Measurements from ENCODE around the gene CCNG2.

Gene CCNG2

DNA sequence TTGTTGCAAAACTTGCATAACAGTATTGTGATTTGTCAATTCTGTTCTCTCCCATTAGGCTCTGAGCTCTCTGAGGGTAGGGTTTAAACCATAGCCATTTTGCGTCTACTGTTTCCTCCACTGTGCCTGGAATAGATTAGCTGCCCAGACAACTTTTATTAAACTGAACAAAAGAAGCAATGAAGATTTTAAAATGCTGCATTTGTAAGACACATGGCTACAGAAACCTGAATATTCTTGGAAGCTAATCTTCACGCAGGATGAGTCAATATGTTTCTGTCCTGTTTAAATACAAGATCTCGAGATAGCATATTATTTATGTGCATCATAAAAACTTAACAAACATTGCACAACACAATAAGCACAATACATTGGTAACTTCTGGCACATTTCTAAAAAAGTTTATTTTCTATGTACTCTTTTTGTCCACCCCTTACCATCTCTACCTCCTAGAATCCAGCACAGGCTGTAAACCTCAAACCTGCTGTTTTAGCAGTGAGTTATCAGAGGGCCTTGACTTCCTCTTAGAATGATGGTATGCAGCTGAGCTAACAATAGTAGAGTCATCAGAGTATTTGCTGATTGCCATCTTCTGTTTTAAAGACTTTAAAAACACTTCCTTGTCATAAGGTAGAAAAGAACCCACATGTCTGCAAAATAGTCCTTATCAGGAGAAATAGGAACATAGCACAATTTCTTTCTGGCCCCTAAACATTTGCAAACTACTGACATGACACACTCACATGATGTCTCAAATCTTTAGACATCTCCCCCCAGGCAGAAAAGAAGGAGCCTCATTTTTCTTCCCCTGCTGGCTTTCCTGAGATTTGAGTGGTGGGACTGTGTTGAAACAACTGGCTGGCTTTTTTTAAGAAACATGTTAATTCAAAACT is 10.6 kb upstream of the CCNG2 start:
- Histone ChIP-seq H3K4me2 (ENCODE audit: low read depth, low read length) (peak overlapping the region; percentile 33; the same call in 1 of the 2 replicates), H3K79me2 (ENCODE audit: low read length) (no peaks in the 10 kb centered on the region), H3K9ac (ENCODE audit: low read length) (no peak overlapping the region), H3F3A (ENCODE audit: insufficient read depth, low read length) (peaks cover 9% of the 10 kb centered on the region; the same call in 1 of the 2 replicates), H3K36me3 (replicated peaks; ENCODE audit: insufficient read depth, low read length) (no peaks in the 10 kb centered on the region), H3K9me3 (replicated peaks; ENCODE audit: insufficient read depth, low read length) (no peaks in the 10 kb centered on the region), H4K20me1 (ENCODE audit: insufficient read depth, low read length) (no peaks in the 10 kb centered on the region), H3K9me2 (replicated peaks; ENCODE audit: insufficient read depth, low read length) (no peaks in the 10 kb centered on the region), H3K27ac (ENCODE audit: low read length) (peak overlapping the region; percentile 17; the same call in 1 of the 2 replicates), H3K4me3 (ENCODE audit: low read length) (no peak overlapping the region), H2AFZ (ENCODE audit: low read length) (peak overlapping the region; percentile 37), H3K27me3 (replicated peaks; ENCODE audit: insufficient read depth, low read length) (no peaks in the 10 kb centered on the region), H3K4me1 (ENCODE audit: low read length) (peaks cover 35% of the 10 kb centered on the region)
- DNase-seq: peak; percentile 42
- TF ChIP-seq EZH2 (optimal IDR thresholded peaks at IDR 0.05; ENCODE audit: low read depth, low read length): no peak
- no peak for TF ChIP-seq EZH2phosphoT487 (IDR thresholded peaks at IDR 0.05; ENCODE audit: low read length)
- TF ChIP-seq, protein P1, sequence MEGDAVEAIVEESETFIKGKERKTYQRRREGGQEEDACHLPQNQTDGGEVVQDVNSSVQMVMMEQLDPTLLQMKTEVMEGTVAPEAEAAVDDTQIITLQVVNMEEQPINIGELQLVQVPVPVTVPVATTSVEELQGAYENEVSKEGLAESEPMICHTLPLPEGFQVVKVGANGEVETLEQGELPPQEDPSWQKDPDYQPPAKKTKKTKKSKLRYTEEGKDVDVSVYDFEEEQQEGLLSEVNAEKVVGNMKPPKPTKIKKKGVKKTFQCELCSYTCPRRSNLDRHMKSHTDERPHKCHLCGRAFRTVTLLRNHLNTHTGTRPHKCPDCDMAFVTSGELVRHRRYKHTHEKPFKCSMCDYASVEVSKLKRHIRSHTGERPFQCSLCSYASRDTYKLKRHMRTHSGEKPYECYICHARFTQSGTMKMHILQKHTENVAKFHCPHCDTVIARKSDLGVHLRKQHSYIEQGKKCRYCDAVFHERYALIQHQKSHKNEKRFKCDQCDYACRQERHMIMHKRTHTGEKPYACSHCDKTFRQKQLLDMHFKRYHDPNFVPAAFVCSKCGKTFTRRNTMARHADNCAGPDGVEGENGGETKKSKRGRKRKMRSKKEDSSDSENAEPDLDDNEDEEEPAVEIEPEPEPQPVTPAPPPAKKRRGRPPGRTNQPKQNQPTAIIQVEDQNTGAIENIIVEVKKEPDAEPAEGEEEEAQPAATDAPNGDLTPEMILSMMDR (IDR thresholded peaks at IDR 0.05; ENCODE audit: low read length): no peak

GRCh38 chr4:77147079-77147782 is 9.8 kb upstream of the CCNG2 start:
- H3K4me1 ChIP-seq (ENCODE audit: low read length): peaks cover 30% of the 10 kb centered on the region
- H4K20me1 ChIP-seq (ENCODE audit: insufficient read depth, low read length): no peaks in the 10 kb centered on the region
- peak overlapping the region; percentile 17; the same call in 1 of the 2 replicates for H3K27ac ChIP-seq (ENCODE audit: low read length)
- no peaks in the 10 kb centered on the region for H3K9me3 ChIP-seq (replicated peaks; ENCODE audit: insufficient read depth, low read length)
- no peaks in the 10 kb centered on the region for H3K9me2 ChIP-seq (replicated peaks; ENCODE audit: insufficient read depth, low read length)
- H3K79me2 ChIP-seq (ENCODE audit: low read length): no peaks in the 10 kb centered on the region
- no peaks in the 10 kb centered on the region for H3K36me3 ChIP-seq (replicated peaks; ENCODE audit: insufficient read depth, low read length)
- H3K9ac ChIP-seq (ENCODE audit: low read length): no peak overlapping the region
- TF ChIP-seq EZH2phosphoT487 (IDR thresholded peaks at IDR 0.05; ENCODE audit: low read length) (no peak), EZH2 (optimal IDR thresholded peaks at IDR 0.05; ENCODE audit: low read depth, low read length) (no peak)
- TF ChIP-seq, protein P1 (IDR thresholded peaks at IDR 0.05; ENCODE audit: low read length): no peak
- no peak for DNase-seq
- H3K4me3 ChIP-seq (ENCODE audit: low read length): no peak overlapping the region
- peak overlapping the region; percentile 37 for H2AFZ ChIP-seq (ENCODE audit: low read length)
- peaks cover 7% of the 10 kb centered on the region; the same call in 1 of the 2 replicates for H3F3A ChIP-seq (ENCODE audit: insufficient read depth, low read length)
- no peak overlapping the region for H3K4me2 ChIP-seq (ENCODE audit: low read depth, low read length)
- no peaks in the 10 kb centered on the region for H3K27me3 ChIP-seq (replicated peaks; ENCODE audit: insufficient read depth, low read length)

DNA sequence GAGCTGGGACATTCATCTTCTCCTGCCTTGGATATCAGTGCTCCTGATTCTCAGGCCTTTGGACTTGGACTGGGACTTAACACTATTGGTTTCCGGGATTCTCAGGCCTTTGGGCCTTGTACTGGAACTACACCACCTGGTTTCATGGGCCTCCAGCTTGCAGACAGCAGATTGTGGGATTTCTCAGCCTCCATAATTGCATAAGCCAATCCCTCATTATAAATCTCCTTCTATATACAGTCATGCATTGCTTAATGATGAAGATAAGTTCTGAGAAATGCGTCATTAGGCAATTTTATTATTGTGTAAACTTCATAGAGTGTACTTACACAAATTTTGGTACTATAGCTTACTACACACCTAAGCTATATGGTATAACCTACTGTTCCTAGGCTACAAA is 8.9 kb upstream of the CCNG2 start:
- TF ChIP-seq, protein P1 (IDR thresholded peaks at IDR 0.05; ENCODE audit: low read length): no peak
- TF ChIP-seq EZH2 (optimal IDR thresholded peaks at IDR 0.05; ENCODE audit: low read depth, low read length): no peak
- Histone ChIP-seq H2AFZ (ENCODE audit: low read length) (no peak overlapping the region), H3K4me3 (ENCODE audit: low read length) (no peak overlapping the region), H4K20me1 (ENCODE audit: insufficient read depth, low read length) (no peaks in the 10 kb centered on the region), H3K27me3 (replicated peaks; ENCODE audit: insufficient read depth, low read length) (no peaks in the 10 kb centered on the region), H3K9ac (ENCODE audit: low read length) (no peak overlapping the region), H3K4me1 (ENCODE audit: low read length) (peaks cover 23% of the 10 kb centered on the region), H3K4me2 (ENCODE audit: low read depth, low read length) (no peak overlapping the region), H3K9me3 (replicated peaks; ENCODE audit: insufficient read depth, low read length) (no peaks in the 10 kb centered on the region), H3K36me3 (replicated peaks; ENCODE audit: insufficient read depth, low read length) (no peaks in the 10 kb centered on the region), H3K9me2 (replicated peaks; ENCODE audit: insufficient read depth, low read length) (no peaks in the 10 kb centered on the region), H3F3A (ENCODE audit: insufficient read depth, low read length) (no peaks in the 10 kb centered on the region; the same call in 1 of the 2 replicates), H3K79me2 (ENCODE audit: low read length) (no peaks in the 10 kb centered on the region), H3K27ac (ENCODE audit: low read length) (no peak overlapping the region)
- DNase-seq: no peak
